ENCODE data around the gene ABCA2. TPM values are rescaled to one million over a fixed set of nuclear protein-coding genes. Genes with fewer than 3 reads are reported as not detected.

Gene ABCA2
- total RNA-seq, 4 donors from 2014 or later, result 3.5 to 14.7 (median 7.6) TPM

DNA sequence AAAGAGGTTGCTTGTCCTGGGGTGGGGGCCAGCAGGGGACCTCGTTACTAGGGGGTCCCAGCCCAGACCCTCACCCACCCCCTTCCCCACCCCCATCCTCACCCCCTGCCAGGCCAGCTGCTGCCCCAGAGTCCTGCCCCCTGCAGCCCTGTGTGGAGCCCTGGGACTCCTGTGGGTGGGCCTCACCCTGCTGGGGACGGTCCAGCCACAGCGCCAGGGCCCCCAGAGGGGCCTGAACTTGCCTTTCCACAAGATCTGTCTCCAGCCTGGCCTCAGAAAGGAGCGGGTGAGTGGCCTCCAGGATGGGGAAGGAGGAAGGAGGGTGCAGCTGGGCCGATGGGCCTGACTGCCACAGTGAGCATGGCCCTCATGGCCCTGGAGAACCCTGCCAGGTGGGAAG lies 58.3 kb downstream of the ABCA2 start:
- DNase-seq, result no peak
- Histone ChIP-seq H3K27ac (no peak overlapping the region), H3K4me1 (peaks cover 5 to 26% (median 8%) of the 10 kb centered on the region in 3 donors), H3K4me3 (no peak overlapping the region), H3K36me3 (no peaks in the 10 kb centered on the region), H3K9me3 (no peaks in the 10 kb centered on the region), H3K27me3 (peaks cover 0 to 24% (median 0%) of the 10 kb centered on the region in 4 donors)
- intact Hi-C loops (cut with DNase I), result no loop called here
- 47% methylated on average over 3 of the region's 5 CpGs; no CpG with 5 or more reads in 1 of the 2 donors for WGBS, 2 donors
- no peak for TF ChIP-seq POLR2A (IDR thresholded peaks at IDR 0.05)
- no peak for TF ChIP-seq CTCF (IDR thresholded peaks at IDR 0.05)

- H3K27me3 ChIP-seq, result peaks cover 0 to 24% (median 0%) of the 10 kb centered on the region in 4 donors
- TF ChIP-seq POLR2A (IDR thresholded peaks at IDR 0.05) (no peak), CTCF (IDR thresholded peaks at IDR 0.05) (no peak)
- WGBS, 2 donors, result no CpG with 5 or more reads among the region's 17 CpGs
- no peaks in the 10 kb centered on the region for H3K9me3 ChIP-seq
- peaks cover 11 to 26% (median 11%) of the 10 kb centered on the region in 3 donors for H3K4me1 ChIP-seq
- intact Hi-C loops (cut with DNase I), result no loop called here
- no peak for DNase-seq
- H3K36me3 ChIP-seq, result no peaks in the 10 kb centered on the region
- no peak overlapping the region for H3K4me3 ChIP-seq
- no peak overlapping the region for H3K27ac ChIP-seq
These were observed 58.9 kb downstream of the ABCA2 start for GRCh38 chr9:136969150-136969549.

GRCh38 chr9:136968333-136969127 lies 59.5 kb downstream of the ABCA2 start:
- DNase-seq, result no peak
- intact Hi-C loops (cut with DNase I), result no loop called here
- Histone ChIP-seq H3K4me1 (peaks cover 13 to 28% (median 15%) of the 10 kb centered on the region in 3 donors), H3K36me3 (no peaks in the 10 kb centered on the region), H3K4me3 (no peak overlapping the region), H3K9me3 (no peaks in the 10 kb centered on the region), H3K27ac (no peak overlapping the region), H3K27me3 (peaks cover 0 to 24% (median 0%) of the 10 kb centered on the region in 4 donors)
- TF ChIP-seq CTCF (IDR thresholded peaks at IDR 0.05) (no peak), POLR2A (IDR thresholded peaks at IDR 0.05) (no peak)
- 67 to 87% methylated on average over 3 to 6 of the region's 17 CpGs for WGBS, 2 donors

DNA sequence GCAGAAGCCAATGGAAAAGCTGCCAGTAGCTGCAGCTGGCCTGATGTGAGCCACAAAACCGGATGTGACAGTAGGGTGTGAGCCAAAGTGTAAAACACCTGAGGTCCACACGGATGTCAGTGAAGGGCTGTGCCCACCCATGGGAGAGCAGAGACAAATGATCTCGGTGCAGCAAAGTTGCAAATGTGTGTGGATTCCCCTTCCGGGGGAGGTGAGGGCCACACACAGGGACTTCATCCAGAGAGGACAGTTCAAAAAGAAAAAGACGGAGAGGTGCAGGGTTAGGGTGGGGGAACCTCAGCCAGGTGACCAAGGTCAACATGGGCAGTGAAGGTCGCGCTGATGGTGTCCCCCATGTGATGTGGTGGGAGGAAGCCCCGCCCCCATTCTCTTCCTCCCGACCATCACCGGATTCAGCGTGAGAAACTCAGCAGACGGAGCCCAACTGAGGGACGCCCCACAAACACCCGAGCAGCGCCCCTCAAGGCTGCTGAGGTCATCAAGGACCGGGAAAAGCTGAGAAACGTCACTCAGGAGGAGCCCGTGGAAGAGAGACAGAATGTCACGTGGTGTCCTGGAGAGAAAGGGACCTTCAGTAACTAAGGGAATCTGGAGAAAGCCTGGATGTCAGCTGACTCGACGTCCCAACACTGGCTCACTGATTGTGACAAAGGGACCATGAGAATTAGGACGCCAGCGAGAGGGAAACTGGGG lies 62.1 kb downstream of the ABCA2 start:
- TF ChIP-seq CTCF (IDR thresholded peaks at IDR 0.05), result no peak
- TF ChIP-seq POLR2A (IDR thresholded peaks at IDR 0.05), result no peak
- intact Hi-C loops (cut with DNase I), result no loop called here
- WGBS, 2 donors, result 22 to 27% methylated on average over 18 to 20 of the region's 23 CpGs
- no peak for DNase-seq
- Histone ChIP-seq H3K4me3 (peak overlapping the region in 1 of 4 donors; percentile 28), H3K27ac (no peak overlapping the region), H3K4me1 (peaks cover 21 to 44% (median 21%) of the 10 kb centered on the region in 3 donors), H3K27me3 (peaks cover 0 to 24% (median 0%) of the 10 kb centered on the region in 4 donors), H3K36me3 (no peaks in the 10 kb centered on the region), H3K9me3 (no peaks in the 10 kb centered on the region)

Measured in esophagus squamous epithelium (tissue), 5 donors.